ENCODE measurements around the gene PIGZ. TPM values are rescaled to one million over a fixed set of nuclear protein-coding genes. Genes with fewer than 3 reads are reported as not detected.
"Not testable (repeated sequence)": the region's sequence is repeated elsewhere in the genome, so short reads cannot be mapped to it uniquely, and the experiment has no call there.

Gene PIGZ
- total and polyA plus RNA-seq, 7 donors, result 2.9 to 8.0 (median 3.5) TPM

DNA sequence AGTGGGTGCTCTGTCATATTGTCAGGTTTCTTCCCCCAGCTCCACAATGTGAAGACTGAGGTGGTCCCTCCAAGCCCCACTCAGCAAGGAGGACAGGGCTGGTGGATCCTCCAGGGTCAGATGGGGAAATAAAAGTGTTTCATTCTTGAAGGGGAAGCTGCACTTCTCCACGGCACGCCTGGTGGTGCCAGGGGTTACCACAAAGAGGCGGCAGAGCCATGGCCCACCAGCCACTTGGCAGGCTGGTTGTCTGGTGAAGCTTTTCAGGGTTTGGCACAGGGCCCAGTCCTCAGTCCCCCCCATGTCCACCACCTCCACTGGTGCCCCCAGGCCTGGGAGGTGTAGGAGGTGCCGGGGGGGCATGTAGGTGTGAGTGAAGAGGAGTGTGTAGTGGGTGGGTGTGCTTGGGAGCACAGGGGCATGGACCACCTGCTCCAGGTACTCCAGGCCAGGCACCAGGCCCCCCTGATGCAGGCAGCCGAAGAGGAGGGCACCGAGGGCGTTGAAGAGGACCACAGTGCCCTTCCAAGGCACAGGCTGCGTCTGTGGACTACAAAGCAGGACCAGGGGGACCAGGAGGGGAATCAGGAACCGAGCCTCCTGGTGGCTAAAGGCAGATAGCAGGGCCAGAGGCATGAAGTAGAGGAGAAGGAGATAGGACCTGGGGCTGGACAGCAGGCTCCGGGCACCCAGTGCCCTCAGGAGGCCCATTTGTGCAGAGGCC is 21.3 kb downstream of the PIGZ start:
- Histone ChIP-seq H3K4me3 (no peak overlapping the region), H3K9me3 (no peaks in the 10 kb centered on the region), H3K4me1 (peaks cover 7% of the 10 kb centered on the region), H3K36me3 (ENCODE audit: insufficient read depth in 1 of 2, low read depth in 1 of 2) (peaks cover 0 to 3% of the 10 kb centered on the region in 2 donors), H3K27ac (no peak overlapping the region), H3K27me3 (ENCODE audit: insufficient read depth in 3 of 3, low read length in 2 of 3) (no peaks in the 10 kb centered on the region)
- intact Hi-C loops (cut with DNase I), result no loop called here
- DNase-seq, result no peak
- WGBS, 3 donors, result 77 to 83% (median 80%) methylated on average over 10 of the region's 10 CpGs
- TF ChIP-seq, protein P1, sequence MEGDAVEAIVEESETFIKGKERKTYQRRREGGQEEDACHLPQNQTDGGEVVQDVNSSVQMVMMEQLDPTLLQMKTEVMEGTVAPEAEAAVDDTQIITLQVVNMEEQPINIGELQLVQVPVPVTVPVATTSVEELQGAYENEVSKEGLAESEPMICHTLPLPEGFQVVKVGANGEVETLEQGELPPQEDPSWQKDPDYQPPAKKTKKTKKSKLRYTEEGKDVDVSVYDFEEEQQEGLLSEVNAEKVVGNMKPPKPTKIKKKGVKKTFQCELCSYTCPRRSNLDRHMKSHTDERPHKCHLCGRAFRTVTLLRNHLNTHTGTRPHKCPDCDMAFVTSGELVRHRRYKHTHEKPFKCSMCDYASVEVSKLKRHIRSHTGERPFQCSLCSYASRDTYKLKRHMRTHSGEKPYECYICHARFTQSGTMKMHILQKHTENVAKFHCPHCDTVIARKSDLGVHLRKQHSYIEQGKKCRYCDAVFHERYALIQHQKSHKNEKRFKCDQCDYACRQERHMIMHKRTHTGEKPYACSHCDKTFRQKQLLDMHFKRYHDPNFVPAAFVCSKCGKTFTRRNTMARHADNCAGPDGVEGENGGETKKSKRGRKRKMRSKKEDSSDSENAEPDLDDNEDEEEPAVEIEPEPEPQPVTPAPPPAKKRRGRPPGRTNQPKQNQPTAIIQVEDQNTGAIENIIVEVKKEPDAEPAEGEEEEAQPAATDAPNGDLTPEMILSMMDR (IDR thresholded peaks at IDR 0.05), result no peak
- no peak for ATAC-seq

DNA sequence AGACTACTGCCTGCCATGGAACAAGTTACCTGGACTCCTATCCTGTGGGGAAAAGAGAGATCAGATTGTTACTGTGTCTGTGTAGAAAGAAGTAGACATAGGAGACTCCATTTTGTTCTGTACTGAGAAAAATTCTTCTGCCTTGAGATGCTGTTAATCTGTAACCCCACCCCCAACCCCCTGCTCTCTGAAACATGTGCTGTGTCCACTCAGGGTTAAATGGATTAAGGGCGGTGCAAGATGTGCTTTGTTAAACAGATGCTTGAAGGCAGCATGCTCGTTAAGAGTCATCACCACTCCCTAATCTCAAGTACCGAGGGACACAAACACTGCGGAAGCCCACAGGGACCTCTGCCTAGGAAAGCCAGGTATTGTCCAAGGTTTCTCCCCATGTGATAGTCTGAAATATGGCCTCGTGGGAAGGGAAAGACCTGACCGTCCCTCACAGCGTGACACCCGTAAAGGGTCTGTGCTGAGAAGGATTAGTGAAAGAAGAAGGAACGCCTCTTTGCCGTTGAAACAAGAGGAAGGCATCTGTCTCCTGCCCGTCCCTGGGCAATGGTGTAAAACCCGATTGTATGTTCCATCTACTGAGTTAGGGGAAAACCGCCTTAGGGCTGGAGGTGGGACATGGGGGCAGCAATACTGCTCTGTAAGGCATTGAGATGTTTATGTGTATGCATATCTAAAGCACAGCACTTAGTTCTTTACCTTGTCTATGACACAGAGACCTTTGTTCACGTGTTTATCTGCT is 24.4 kb downstream of the PIGZ start:
- not testable (repeated sequence) for H3K9me3 ChIP-seq; H3K27me3 ChIP-seq (ENCODE audit: insufficient read depth in 3 of 3, low read length in 2 of 3); H3K36me3 ChIP-seq (ENCODE audit: insufficient read depth in 1 of 2, low read depth in 1 of 2); DNase-seq; ATAC-seq; H3K27ac ChIP-seq
- peak overlapping the region; percentile 95 for H3K4me3 ChIP-seq
- WGBS, 3 donors, result 64 to 70% (median 66%) methylated on average over 14 of the region's 14 CpGs
- H3K4me1 ChIP-seq, result peaks cover 19% of the 10 kb centered on the region
- intact Hi-C loops (cut with DNase I), result loop anchor here in 1 of 2 donors (5.0 kb wide), 1 partner anchor 77 kb away; the partner anchor contains the start of gene SENP5

DNA sequence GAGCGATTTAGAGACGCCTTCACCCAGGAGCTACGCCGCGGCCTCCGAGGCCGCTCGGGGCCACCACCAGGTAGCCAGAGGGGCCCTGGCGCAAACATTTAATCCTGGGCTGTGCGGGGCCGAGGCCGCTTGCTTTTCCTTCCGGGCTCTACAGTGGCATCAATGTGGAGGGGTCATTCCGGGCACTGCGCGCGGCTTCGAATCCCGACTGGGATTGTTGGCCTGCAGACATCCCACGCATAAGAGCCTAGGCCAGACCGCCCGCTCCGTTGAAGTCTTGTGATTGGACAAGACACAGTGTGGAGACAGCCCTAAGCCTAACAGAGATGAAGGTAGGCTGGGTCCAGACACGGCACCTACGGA is 25.7 kb downstream of the PIGZ start:
- intact Hi-C loops (cut with DNase I), result loop anchor here (2.0 to 5.0 kb wide), 3 partner anchors 76 to 202 kb away; partner anchors contain the start of gene SENP5 (in 2 of the 2)
- Histone ChIP-seq H3K36me3 (ENCODE audit: insufficient read depth in 1 of 2, low read depth in 1 of 2) (peaks cover 0 to 18% of the 10 kb centered on the region in 2 donors), H3K27me3 (ENCODE audit: insufficient read depth in 3 of 3, low read length in 2 of 3) (no peaks in the 10 kb centered on the region), H3K4me1 (peaks cover 19% of the 10 kb centered on the region), H3K9me3 (no peaks in the 10 kb centered on the region), H3K4me3 (peak overlapping the region; percentile 95), H3K27ac (peak overlapping the region; percentile 96)
- 0 to 1% (median 1%) methylated on average over 25 of the region's 25 CpGs for WGBS, 3 donors
- TF ChIP-seq, protein P1 (IDR thresholded peaks at IDR 0.05), result no peak
- DNase-seq (peak in 1 of 2 donors; percentile 39), ATAC-seq (peak; percentile 7 to 28 (median 16))

DNA sequence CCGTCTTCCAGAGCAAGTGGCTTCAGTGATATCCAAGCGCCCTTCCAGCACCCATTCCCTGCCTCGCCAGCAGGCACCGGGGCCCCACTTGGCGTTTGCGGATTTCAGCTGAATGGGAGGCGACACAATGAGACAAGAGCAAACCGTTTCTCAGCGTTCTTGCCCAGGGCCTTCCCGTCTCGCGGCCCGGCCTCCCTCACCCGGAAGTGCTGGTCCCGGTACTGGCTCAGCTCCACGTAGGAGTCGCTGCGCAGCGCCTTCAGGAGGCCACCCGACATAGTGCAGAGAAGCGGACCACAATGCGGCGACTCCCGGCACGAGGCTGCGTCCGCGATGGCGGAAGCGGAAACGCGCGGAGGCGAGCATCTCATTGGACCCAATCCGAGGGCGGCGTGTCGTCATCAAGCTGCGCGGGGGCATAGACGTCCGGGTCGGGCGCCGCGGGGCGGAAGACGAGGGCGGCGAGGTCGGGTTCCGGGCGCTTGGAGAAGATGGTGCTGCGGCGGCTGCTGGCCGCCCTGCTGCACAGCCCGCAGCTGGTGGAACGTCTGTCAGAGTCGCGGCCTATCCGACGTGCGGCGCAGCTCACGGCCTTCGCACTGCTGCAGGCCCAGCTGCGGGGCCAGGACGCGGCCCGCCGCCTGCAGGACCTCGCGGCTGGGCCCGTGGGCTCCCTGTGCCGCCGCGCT is 26.3 kb downstream of the PIGZ start, which contains the start of gene NCBP2:
NCBP2 (minus strand) TSS at position 303 of the 689 bp plus-strand sequence; CDS start at position 278, 25 bp downstream.
- peak within 1 kb of the TSS; percentile 95 for H3K4me3 ChIP-seq
- intact Hi-C loops (cut with DNase I), result loop anchor here (2.0 to 5.0 kb wide), 3 partner anchors 75 to 202 kb away; partner anchors contain the start of gene SENP5 (in 2 of the 2)
- TF ChIP-seq, protein P1 (IDR thresholded peaks at IDR 0.05), result peak; percentile 60
- ATAC-seq (peak; percentile 96 to 98 (median 96)), DNase-seq (peak; percentile 99 to 100)
- peak within 1 kb of the TSS; percentile 96 for H3K27ac ChIP-seq
- no peaks in the 10 kb centered on the region for H3K27me3 ChIP-seq (ENCODE audit: insufficient read depth in 3 of 3, low read length in 2 of 3)
- no peaks in the 10 kb centered on the region for H3K9me3 ChIP-seq
- H3K4me1 ChIP-seq, result peaks cover 19% of the 10 kb centered on the region
- H3K36me3 ChIP-seq (ENCODE audit: insufficient read depth in 1 of 2, low read depth in 1 of 2), result peaks cover 0 to 23% of the 10 kb centered on the region in 2 donors
- 0 to 1% (median 0%) methylated on average over 59 to 77 of the region's 77 CpGs for WGBS, 3 donors
